Hepatocyte (in vitro differentiated cells): ENCODE data around the gene APBA2. TPM values are rescaled to one million over a fixed set of nuclear protein-coding genes. Genes with fewer than 3 reads are reported as not detected.

ENCODE experiments used
- DNase-seq: peaks from one replicate; pipeline ENCODE4 v3.0.0-alpha.2; 2016; ENCODE audit warnings: low spot score
- H2AFZ ChIP-seq: fragments of 200-600 bp; sonication (generic); 2 replicates; pipeline ENCODE4 v1.6.0; 2016; ENCODE audit warnings: antibody characterized with exemption, mild to moderate bottlenecking
- H3K27ac ChIP-seq: fragments of 200-600 bp; sonication (generic); 2 replicates; pipeline ENCODE4 v1.5.1; 2016; ENCODE audit warnings: mild to moderate bottlenecking
- H3K27me3 ChIP-seq: fragments of 200-600 bp; sonication (generic); 2 replicates; pipeline ENCODE4 v1.6.1; 2016
- H3K36me3 ChIP-seq: fragments of 200-600 bp; sonication (generic); replicated peaks from 2 replicates; pipeline ENCODE4 v1.5.1; 2016; ENCODE audit warnings: low read depth; ENCODE audit not compliant: insufficient read depth
- H3K4me1 ChIP-seq: fragments of 200-600 bp; sonication (generic); 2 replicates; pipeline ENCODE4 v1.5.1; 2016; ENCODE audit warnings: mild to moderate bottlenecking, moderate library complexity; ENCODE audit not compliant: insufficient read depth
- H3K4me2 ChIP-seq: fragments of 200-600 bp; sonication (generic); 2 replicates; pipeline ENCODE4 v1.6.0; 2016
- H3K4me3 ChIP-seq: fragments of 200-600 bp; sonication (generic); 2 replicates; pipeline ENCODE4 v1.5.1; 2016; ENCODE audit warnings: mild to moderate bottlenecking
- H3K79me2 ChIP-seq: fragments of 200-600 bp; sonication (generic); 2 replicates; pipeline ENCODE4 v1.6.0; 2017; ENCODE audit warnings: mild to moderate bottlenecking
- H3K9me2 ChIP-seq: fragments of 200-600 bp; sonication (generic); replicated peaks from 2 replicates; pipeline ENCODE4 v1.6.0; 2017; ENCODE audit warnings: mild to moderate bottlenecking; ENCODE audit not compliant: insufficient read depth
- H3K9me3 ChIP-seq: fragments of 200-600 bp; sonication (generic); 2 replicates; pipeline ENCODE4 v1.5.1; 2016; ENCODE audit warnings: low read depth, mild to moderate bottlenecking
- H4K20me1 ChIP-seq: fragments of 200-600 bp; sonication (generic); 2 replicates; pipeline ENCODE4 v1.6.0; 2016; ENCODE audit warnings: mild to moderate bottlenecking; ENCODE audit not compliant: insufficient read depth, poor library complexity, severe bottlenecking
- CTCF ChIP-seq: fragments of 200-600 bp; sonication (generic); IDR thresholded peaks from 2 replicates; pipeline ENCODE4 v1.5.1; 2016; ENCODE audit warnings: antibody characterized with exemption, mild to moderate bottlenecking; ENCODE audit not compliant: poor library complexity
- EZH2 ChIP-seq: fragments of 200-600 bp; sonication (generic); IDR thresholded peaks from 2 replicates; pipeline ENCODE4 v1.6.1; 2016; ENCODE audit warnings: antibody characterized with exemption, mild to moderate bottlenecking, borderline replicate concordance
- EZH2phosphoT487 ChIP-seq: fragments of 200-600 bp; sonication (generic); IDR thresholded peaks from one replicate; pipeline ENCODE4 v1.6.1; 2018; ENCODE audit warnings: antibody characterized with exemption, mild to moderate bottlenecking, low read depth, moderate library complexity; ENCODE audit not compliant: unreplicated experiment, severe bottlenecking
- WGBS: methylation state at CpG from one replicate; pipeline ENCODE4 v1.1.6; 2016; ENCODE audit warnings: low lambda C conversion rate; ENCODE audit errors: missing lambda C conversion rate; 5-methylcytosine and 5-hydroxymethylcytosine counted together
- polyA plus RNA-seq: library from polyadenylated mRNA; unstranded; fragments of >200 nt; fragmentation: Nextera tagmentation; extraction: Ambion mirVana; gene quantifications from 2 replicates; pipeline ENCODE4 v1.2.1, GENCODE V29; 2016
- total RNA-seq: library from RNA; depleted of rRNA; stranded (reverse); fragments of >200 nt; gene quantifications from 2 replicates; pipeline ENCODE4 v1.2.3, GENCODE V29; 2014

Gene APBA2
- total and polyA plus RNA-seq, 2 experiments from 2014 or later: 8.4 to 10.1 TPM

- WGBS: 68% methylated on average over 9 of the region's 9 CpGs
- no peaks in the 10 kb centered on the region for H3K9me2 ChIP-seq
These were observed 48.1 kb downstream of the APBA2 start for GRCh38 chr15:28933710-28934445.

DNA sequence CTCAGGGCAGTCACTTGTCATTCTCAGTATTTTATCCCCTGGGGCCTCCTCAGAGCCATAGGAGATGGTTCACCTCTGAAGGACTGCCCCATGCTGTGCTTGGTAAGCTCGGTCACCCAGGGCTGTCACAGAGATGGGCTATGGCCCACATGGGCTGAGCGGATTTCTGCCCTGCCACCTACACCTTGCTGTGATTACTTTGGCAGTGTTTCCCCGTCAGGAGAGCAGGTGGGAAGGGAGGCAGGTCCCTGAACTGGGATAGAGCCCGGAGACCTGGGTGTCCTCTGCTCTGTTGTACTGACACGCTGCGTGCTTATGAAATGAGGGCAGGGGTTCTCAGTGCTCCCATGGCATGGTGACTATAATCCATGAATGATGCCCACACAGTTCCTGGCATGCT lies 48.9 kb downstream of the APBA2 start:
- no peak for TF ChIP-seq EZH2
- no peak for TF ChIP-seq EZH2phosphoT487
- TF ChIP-seq CTCF: no peak
- no peak for DNase-seq
- H3K79me2 ChIP-seq: no peaks in the 10 kb centered on the region

More at GRCh38 chr15:28933710-28934445, 48.1 kb downstream of the APBA2 start:
- Histone ChIP-seq H3K79me2 (no peaks in the 10 kb centered on the region), H3K36me3 (no peaks in the 10 kb centered on the region), H2AFZ (no peak overlapping the region), H3K27ac (no peak overlapping the region), H3K4me2 (no peak overlapping the region), H3K9me3 (no peaks in the 10 kb centered on the region), H3K4me3 (no peak overlapping the region), H3K27me3 (no peaks in the 10 kb centered on the region), H3K4me1 (no peaks in the 10 kb centered on the region), H4K20me1 (no peaks in the 10 kb centered on the region)
- DNase-seq: no peak
- TF ChIP-seq EZH2 (no peak), CTCF (no peak)

GRCh38 chr15:28935316-28935715 lies 49.5 kb downstream of the APBA2 start:
- Histone ChIP-seq H3K27ac (no peak overlapping the region), H4K20me1 (no peaks in the 10 kb centered on the region), H3K9me3 (no peaks in the 10 kb centered on the region), H3K4me2 (no peak overlapping the region), H2AFZ (no peak overlapping the region), H3K4me1 (no peaks in the 10 kb centered on the region), H3K9me2 (no peaks in the 10 kb centered on the region), H3K27me3 (no peaks in the 10 kb centered on the region), H3K36me3 (no peaks in the 10 kb centered on the region), H3K79me2 (no peaks in the 10 kb centered on the region), H3K4me3 (no peak overlapping the region)
- DNase-seq: no peak
- 64% methylated on average over 6 of the region's 6 CpGs for WGBS
- TF ChIP-seq CTCF: peak; percentile 9
- TF ChIP-seq EZH2: no peak

More for the DNA sequence above, 48.9 kb downstream of the APBA2 start:
- no peak overlapping the region for H3K27ac ChIP-seq
- no peaks in the 10 kb centered on the region for H4K20me1 ChIP-seq
- H3K4me1 ChIP-seq: no peaks in the 10 kb centered on the region
- H3K36me3 ChIP-seq: no peaks in the 10 kb centered on the region
- H3K9me3 ChIP-seq: no peaks in the 10 kb centered on the region
- H3K27me3 ChIP-seq: no peaks in the 10 kb centered on the region
- no peak overlapping the region for H3K4me2 ChIP-seq
- no peak overlapping the region for H3K4me3 ChIP-seq
- 98% methylated on average over 6 of the region's 6 CpGs for WGBS
- H2AFZ ChIP-seq: no peak overlapping the region
- no peaks in the 10 kb centered on the region for H3K9me2 ChIP-seq
